ENCODE data around the gene C6orf136.

GRCh38 chr6:30603961-30604360, 43.0 kb upstream of the C6orf136 start:
- no peak for TF ChIP-seq EZH2 (IDR thresholded peaks at IDR 0.05; ENCODE audit: borderline replicate concordance, low read length)
- TF ChIP-seq CTCF (conservative IDR thresholded peaks at IDR 0.05 in 1 of 2, IDR thresholded peaks at IDR 0.05 in 1 of 2; ENCODE audit: extremely low read depth in 1 of 2, insufficient read depth in 1 of 2, low read depth in 1 of 2, low read length in 2 of 2) = no peak
